Caco-2 (cell line): ENCODE results near the gene LIPN. TPM values are rescaled to one million over a fixed set of nuclear protein-coding genes. Genes with fewer than 3 reads are reported as not detected.

ENCODE experiments used
- BruUV-seq: library from RNA; stranded (reverse); fragments of 400-500 nt; replicated peaks from 2 replicates; lab custom pipeline; 2021; lab: Mats Ljungman, UMichigan
- CTCF ChIA-PET: fragments of 300-600 bp; sonication (Branson Sonifier 250); formaldehyde crosslinking; loops from one replicate; lab custom pipeline; 2022; ENCODE audit warnings: antibody characterized with exemption; lab: Charles Lee
- POLR2A ChIA-PET: fragments of 300-600 bp; sonication (Branson Sonifier 250); formaldehyde crosslinking; loops from one replicate; lab custom pipeline; 2022; ENCODE audit warnings: antibody characterized with exemption; lab: Charles Lee
- DNase-seq, 2 experiments: peaks; one replicate each; pipeline versions ENCODE4 v3.0.0 to v3.0.0-alpha.2; 2020 to 2022
- H3K27me3 ChIP-seq: replicated peaks from 2 replicates; pipeline ENCODE4 v1.6.0; 2011; ENCODE audit warnings: low read length; ENCODE audit not compliant: control insufficient read depth, insufficient read depth
- H3K36me3 ChIP-seq: 2 replicates; pipeline ENCODE4 v1.5.1; 2011; ENCODE audit warnings: low read length; ENCODE audit not compliant: control insufficient read depth, insufficient read depth
- H3K4me1 ChIP-seq: fragments of 250-450 bp; sonication (Bioruptor Pico); 2 replicates; pipeline ENCODE4 v1.5.1; 2020; ENCODE audit warnings: mild to moderate bottlenecking
- H3K4me3 ChIP-seq: 2 replicates; pipeline ENCODE4 v1.5.1; 2011; ENCODE audit warnings: low read depth, mild to moderate bottlenecking, control low read depth, low read length
- H3K9me3 ChIP-seq: fragments of 250-450 bp; sonication (Bioruptor Pico); 2 replicates; pipeline ENCODE4 v1.5.1; 2020; ENCODE audit warnings: mild to moderate bottlenecking, moderate library complexity
- H3K27ac Mint-ChIP-seq: one replicate; pipeline ENCODE4 v1.8.0; 2022; ENCODE audit warnings: mixed read lengths; ENCODE audit not compliant: unreplicated experiment
- H3K27me3 Mint-ChIP-seq: one replicate; pipeline ENCODE4 v1.8.0; 2022; ENCODE audit warnings: mixed read lengths; ENCODE audit not compliant: insufficient read depth, unreplicated experiment
- H3K36me3 Mint-ChIP-seq: one replicate; pipeline ENCODE4 v1.8.0; 2022; ENCODE audit warnings: mild to moderate bottlenecking, mixed read lengths; ENCODE audit not compliant: insufficient read depth, unreplicated experiment
- H3K4me1 Mint-ChIP-seq: one replicate; pipeline ENCODE4 v1.8.0; 2022; ENCODE audit warnings: low read depth, mixed read lengths; ENCODE audit not compliant: unreplicated experiment
- H3K4me3 Mint-ChIP-seq: one replicate; pipeline ENCODE4 v1.8.0; 2022; ENCODE audit warnings: mild to moderate bottlenecking, moderate library complexity, mixed read lengths; ENCODE audit not compliant: unreplicated experiment
- H3K9me3 Mint-ChIP-seq: one replicate; pipeline ENCODE4 v1.8.0; 2022; ENCODE audit warnings: mixed read lengths; ENCODE audit not compliant: unreplicated experiment
- CTCF ChIP-seq, 2 experiments: fragments of 200-600 bp in 1 of 2; IDR thresholded peaks; 1 replicate in 1 of 2; 2 replicates in 1 of 2; pipeline versions ENCODE4 v1.5.1 to v1.8.0; 2011 to 2022; ENCODE audit warnings: antibody characterized with exemption in 1 of 2, control low read depth in 1 of 2, inconsistent platforms in 1 of 2, low read depth in 1 of 2, low read length in 1 of 2, mild to moderate bottlenecking in 1 of 2, moderate library complexity in 1 of 2; ENCODE audit not compliant: insufficient read depth in 1 of 2, severe bottlenecking in 1 of 2, unreplicated experiment in 1 of 2
- intact Hi-C: fragments of 100-400 bp; cut with micrococcal nuclease; formaldehyde crosslinking; loops from one replicate; pipeline ENCODE4 v1.10.0; 2022; ENCODE audit not compliant: unreplicated experiment
- total RNA-seq: library from RNA; stranded (reverse); gene quantifications from 2 replicates; pipeline ENCODE4 v1.2.3, GENCODE V29; 2022

Gene LIPN
- total RNA-seq, 1 experiment from 2014 or later = not detected

DNA sequence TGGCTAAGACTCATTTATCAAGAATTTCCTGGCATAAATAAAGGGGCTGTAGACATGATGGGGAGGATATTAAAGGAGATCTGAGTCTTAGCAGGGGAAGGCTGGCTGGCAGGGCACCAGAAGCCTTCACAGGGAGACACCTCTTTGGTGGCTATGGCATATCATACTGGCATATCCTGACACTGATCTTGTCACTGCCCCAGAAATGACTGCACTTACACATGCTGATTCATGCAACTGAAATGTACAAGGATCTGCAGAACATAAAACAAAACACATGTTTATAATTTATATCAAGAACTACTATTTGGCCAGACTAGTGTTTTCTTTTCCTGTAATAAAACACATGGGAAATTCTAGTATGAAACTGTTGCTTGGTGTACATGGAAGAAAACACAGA lies 5.5 kb upstream of the LIPN start:
- DNase-seq = no peak
- Histone ChIP-seq H3K9me3 (no peaks in the 10 kb centered on the region), H3K4me1 (no peaks in the 10 kb centered on the region), H3K36me3 (no peaks in the 10 kb centered on the region), H3K27me3 (no peaks in the 10 kb centered on the region), H3K4me3 (no peak overlapping the region)
- Mint-ChIP-seq H3K27me3 (no peaks in the 10 kb centered on the region), H3K4me3 (no peak overlapping the region), H3K9me3 (no peaks in the 10 kb centered on the region), H3K36me3 (no peaks in the 10 kb centered on the region), H3K4me1 (no peaks in the 10 kb centered on the region), H3K27ac (no peak overlapping the region)
- no peak for TF ChIP-seq CTCF (IDR thresholded peaks at IDR 0.05; ENCODE audit: insufficient read depth in 1 of 2, low read depth in 1 of 2, low read length in 1 of 2, severe bottlenecking in 1 of 2, unreplicated experiment in 1 of 2)
- intact Hi-C loops = no loop called here
- no TSS peak for BruUV-seq
- ChIA-PET CTCF (no interaction called here), POLR2A (no interaction called here)

DNA sequence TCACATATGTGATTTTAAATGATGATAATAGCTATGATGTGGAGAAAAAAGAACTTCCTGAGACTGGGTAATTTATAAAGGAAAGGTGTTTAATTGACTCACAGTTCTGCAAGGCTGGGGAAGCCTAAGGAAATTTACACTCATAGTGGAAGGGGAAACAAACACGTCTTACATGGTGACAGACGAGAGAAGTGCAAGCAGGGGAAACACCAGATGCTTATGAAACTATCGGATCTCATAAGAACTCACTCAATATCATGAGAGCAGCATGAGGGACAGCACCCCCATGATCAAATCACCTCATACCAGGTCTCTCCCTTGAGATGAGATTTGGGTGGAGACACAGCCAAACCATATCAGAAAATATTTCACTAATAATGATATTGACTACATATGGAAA lies 4.1 kb upstream of the LIPN start:
- intact Hi-C loops = no loop called here
- ChIA-PET POLR2A (no interaction called here), CTCF (no interaction called here)
- Histone ChIP-seq H3K9me3 (no peaks in the 10 kb centered on the region), H3K36me3 (no peaks in the 10 kb centered on the region), H3K27me3 (no peaks in the 10 kb centered on the region), H3K4me3 (no peak overlapping the region), H3K4me1 (no peaks in the 10 kb centered on the region)
- Mint-ChIP-seq H3K27me3 (peaks cover 3% of the 10 kb centered on the region), H3K36me3 (no peaks in the 10 kb centered on the region), H3K27ac (no peak overlapping the region), H3K9me3 (no peaks in the 10 kb centered on the region), H3K4me3 (no peak overlapping the region), H3K4me1 (no peaks in the 10 kb centered on the region)
- TF ChIP-seq CTCF (IDR thresholded peaks at IDR 0.05; ENCODE audit: insufficient read depth in 1 of 2, low read depth in 1 of 2, low read length in 1 of 2, severe bottlenecking in 1 of 2, unreplicated experiment in 1 of 2) = no peak
- no peak for DNase-seq
- BruUV-seq = no TSS peak

DNA sequence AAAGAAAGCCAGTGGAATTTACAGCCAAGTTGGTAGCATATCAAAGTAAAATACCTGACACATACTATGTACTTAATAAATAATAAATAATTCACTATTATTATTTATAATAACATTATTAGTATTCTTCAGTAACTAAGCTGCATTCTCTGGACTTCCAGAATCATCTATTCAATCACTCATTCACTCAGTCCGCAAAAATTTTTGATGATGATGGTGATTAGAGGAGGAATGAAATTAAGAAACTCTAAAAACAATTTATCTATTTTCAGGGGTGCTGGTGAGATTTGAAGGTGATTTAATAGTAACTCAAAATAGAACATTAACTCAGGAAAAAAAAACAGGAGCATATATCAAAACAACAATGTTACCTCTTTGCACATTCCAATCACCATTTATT lies 3.2 kb upstream of the LIPN start:
- Mint-ChIP-seq H3K36me3 (no peaks in the 10 kb centered on the region), H3K9me3 (no peaks in the 10 kb centered on the region), H3K4me1 (no peaks in the 10 kb centered on the region), H3K27me3 (peaks cover 3% of the 10 kb centered on the region), H3K4me3 (no peak overlapping the region), H3K27ac (no peak overlapping the region)
- no peaks in the 10 kb centered on the region for H3K4me1 ChIP-seq
- DNase-seq = no peak
- no TSS peak for BruUV-seq
- no peaks in the 10 kb centered on the region for H3K27me3 ChIP-seq
- TF ChIP-seq CTCF (IDR thresholded peaks at IDR 0.05; ENCODE audit: insufficient read depth in 1 of 2, low read depth in 1 of 2, low read length in 1 of 2, severe bottlenecking in 1 of 2, unreplicated experiment in 1 of 2) = no peak
- H3K9me3 ChIP-seq = no peaks in the 10 kb centered on the region
- ChIA-PET POLR2A (no interaction called here), CTCF (no interaction called here)
- H3K4me3 ChIP-seq = no peak overlapping the region
- intact Hi-C loops = no loop called here
- H3K36me3 ChIP-seq = no peaks in the 10 kb centered on the region
